DMS153 treated with DMSO at 0.1 percent for 48 hours (cell line): ENCODE measurements around the gene ATRAID.
A peak's percentile ranks its signal among the peaks of the same experiment; 100 is the strongest.
"Not testable (repeated sequence)": the region's sequence is repeated elsewhere in the genome, so short reads cannot be mapped to it uniquely, and the experiment has no call there.

Source experiments
- DNase-seq: peaks from one replicate; lab custom pipeline; 2025; ENCODE audit not compliant: unreplicated experiment; lab: John Stamatoyannopoulos, UW

The ATRAID gene

GRCh38 chr2:27191070-27191829, 20.6 kb upstream of the ATRAID start:
- DNase-seq: peak; percentile 25

- no peak for DNase-seq
Observed at GRCh38 chr2:27194538-27195354, 17.1 kb upstream of the ATRAID start.

GRCh38 chr2:27195799-27196198, 16.0 kb upstream of the ATRAID start:
- not testable (repeated sequence) for DNase-seq

GRCh38 chr2:27198068-27198467, 13.8 kb upstream of the ATRAID start:
- DNase-seq: not testable (repeated sequence)

GRCh38 chr2:27198627-27199026, 13.2 kb upstream of the ATRAID start:
- no peak for DNase-seq

- DNase-seq: no peak
Observed at GRCh38 chr2:27199241-27199640, 12.6 kb upstream of the ATRAID start.

GRCh38 chr2:27201675-27202074, 10.2 kb upstream of the ATRAID start:
- no peak for DNase-seq

- DNase-seq: no peak
Observed at GRCh38 chr2:27202854-27203253, 9.0 kb upstream of the ATRAID start.

- DNase-seq: no peak
Observed at GRCh38 chr2:27203741-27204140, 8.1 kb upstream of the ATRAID start.

GRCh38 chr2:27204566-27204965, 7.3 kb upstream of the ATRAID start:
- no peak for DNase-seq

GRCh38 chr2:27205206-27205605, 6.6 kb upstream of the ATRAID start:
- no peak for DNase-seq

GRCh38 chr2:27206346-27206745, 5.5 kb upstream of the ATRAID start:
- no peak for DNase-seq

- DNase-seq: no peak
Observed at GRCh38 chr2:27208486-27209050, 3.3 kb upstream of the ATRAID start.

GRCh38 chr2:27209621-27210401, 2.0 kb upstream of the ATRAID start:
- no peak for DNase-seq

GRCh38 chr2:27211241-27211942, 449 bp upstream of the ATRAID start:
- peak; percentile 55 for DNase-seq

GRCh38 chr2:27212626-27213471, 1.0 kb downstream of the ATRAID start:
- no peak for DNase-seq

GRCh38 chr2:27214941-27215340, 3.1 kb downstream of the ATRAID start:
- DNase-seq: no peak

GRCh38 chr2:27216416-27217137, 4.7 kb downstream of the ATRAID start:
- DNase-seq: no peak
